Activated CD4-positive, alpha-beta memory T cell treated with anti-CD3 and anti-CD28 coated beads, Interleukin-2, amount 10 ng/mL, durations not matched to agents 7 days and 5 days (primary cell): Measurements from ENCODE around the gene MAP3K5. TPM values are rescaled to one million over a fixed set of nuclear protein-coding genes. Genes with fewer than 3 reads are reported as not detected.

Source experiments
- CTCF ChIA-PET: fragments of 350-600 bp; sonication (Branson Sonifier 250); formaldehyde crosslinking; loops from one replicate; lab custom pipeline; 2021; ENCODE audit warnings: antibody characterized with exemption, inconsistent platforms; lab: Charles Lee
- POLR2A ChIA-PET: fragments of 350-600 bp; sonication (Branson Sonifier 250); formaldehyde crosslinking; loops from one replicate; lab custom pipeline; 2021; ENCODE audit warnings: antibody characterized with exemption; lab: Charles Lee
- DNase-seq: peaks from one replicate; pipeline ENCODE4 v3.0.0-alpha.2; 2020
- H3K27ac Mint-ChIP-seq: one replicate; pipeline ENCODE4 v1.8.0; 2021; ENCODE audit warnings: mild to moderate bottlenecking, mixed read lengths
- H3K27me3 Mint-ChIP-seq: one replicate; pipeline ENCODE4 v1.8.0; 2021; ENCODE audit warnings: mixed read lengths
- H3K36me3 Mint-ChIP-seq: one replicate; pipeline ENCODE4 v1.8.0; 2021; ENCODE audit warnings: low read depth, mixed read lengths
- H3K4me1 Mint-ChIP-seq: one replicate; pipeline ENCODE4 v1.8.0; 2021; ENCODE audit warnings: mixed read lengths
- H3K4me3 Mint-ChIP-seq: one replicate; pipeline ENCODE4 v1.8.0; 2021; ENCODE audit warnings: mild to moderate bottlenecking, mixed read lengths
- H3K9me3 Mint-ChIP-seq: one replicate; pipeline ENCODE4 v1.8.0; 2021; ENCODE audit warnings: mixed read lengths
- total RNA-seq, 2 experiments: library from RNA; stranded (reverse); gene quantifications; one replicate each; pipeline ENCODE4 v1.2.3, GENCODE V29; 2021

The MAP3K5 gene
- total RNA-seq, 2 experiments from 2014 or later = 25.4 to 25.9 TPM

- Mint-ChIP-seq H3K36me3 (peaks cover 45% of the 10 kb centered on the region), H3K27ac (no peak overlapping the region), H3K27me3 (no peaks in the 10 kb centered on the region), H3K9me3 (peaks cover 5% of the 10 kb centered on the region), H3K4me1 (no peaks in the 10 kb centered on the region), H3K4me3 (no peak overlapping the region)
- DNase-seq = no peak
- CTCF ChIA-PET = interaction anchor here (1.4 kb wide), 1 partner anchor 109 kb away, joined by 4 read pairs; the partner anchor contains the start of gene MAP3K5
- POLR2A ChIA-PET = no interaction called here
These were observed 108.9 kb downstream of the MAP3K5 start for GRCh38 chr6:136683209-136683941.

- POLR2A ChIA-PET = no interaction called here
- Mint-ChIP-seq H3K27me3 (no peaks in the 10 kb centered on the region), H3K4me3 (no peak overlapping the region), H3K9me3 (peaks cover 3% of the 10 kb centered on the region), H3K36me3 (peaks cover 39% of the 10 kb centered on the region), H3K27ac (no peak overlapping the region), H3K4me1 (no peaks in the 10 kb centered on the region)
- CTCF ChIA-PET = no interaction called here
- DNase-seq = no peak
These were observed 110.0 kb downstream of the MAP3K5 start for GRCh38 chr6:136682292-136682691.

GRCh38 chr6:136677822-136678221, 114.5 kb downstream of the MAP3K5 start:
- Mint-ChIP-seq H3K9me3 (no peaks in the 10 kb centered on the region), H3K4me1 (no peaks in the 10 kb centered on the region), H3K27me3 (no peaks in the 10 kb centered on the region), H3K27ac (no peak overlapping the region), H3K36me3 (peaks cover 32% of the 10 kb centered on the region), H3K4me3 (no peak overlapping the region)
- DNase-seq = no peak
- CTCF ChIA-PET = interaction anchor here (1.8 kb wide), 1 partner anchor 114 kb away, joined by 13 read pairs; the partner anchor contains the start of gene MAP3K5
- POLR2A ChIA-PET = interaction anchor here (1.4 kb wide), 1 partner anchor 10 kb away, joined by 3 read pairs; no protein-coding TSS in a partner anchor

- Mint-ChIP-seq H3K4me1 (peaks cover under 1% of the 10 kb centered on the region), H3K9me3 (no peaks in the 10 kb centered on the region), H3K36me3 (peaks cover 30% of the 10 kb centered on the region), H3K4me3 (no peak overlapping the region), H3K27me3 (no peaks in the 10 kb centered on the region), H3K27ac (no peak overlapping the region)
- ChIA-PET CTCF (no interaction called here), POLR2A (no interaction called here)
- no peak for DNase-seq
These were observed 114.9 kb downstream of the MAP3K5 start for GRCh38 chr6:136677344-136677743.

GRCh38 chr6:136676075-136676474, 116.2 kb downstream of the MAP3K5 start:
- Mint-ChIP-seq H3K36me3 (peaks cover 26% of the 10 kb centered on the region), H3K9me3 (no peaks in the 10 kb centered on the region), H3K27ac (no peak overlapping the region), H3K4me1 (peaks cover 5% of the 10 kb centered on the region), H3K4me3 (no peak overlapping the region), H3K27me3 (no peaks in the 10 kb centered on the region)
- ChIA-PET CTCF (interaction anchor here (1.1 to 1.8 kb wide), 2 partner anchors 11 to 116 kb away, joined by 5 to 7 read pairs; partner anchors contain the start of gene MAP3K5), POLR2A (no interaction called here)
- no peak for DNase-seq

- H3K4me1 Mint-ChIP-seq = peaks cover 5% of the 10 kb centered on the region
- H3K9me3 Mint-ChIP-seq = no peaks in the 10 kb centered on the region
- no peak for DNase-seq
- no peaks in the 10 kb centered on the region for H3K27me3 Mint-ChIP-seq
- ChIA-PET CTCF (no interaction called here), POLR2A (no interaction called here)
- H3K4me3 Mint-ChIP-seq = no peak overlapping the region
- H3K36me3 Mint-ChIP-seq = peaks cover 27% of the 10 kb centered on the region
- no peak overlapping the region for H3K27ac Mint-ChIP-seq
These were observed 118.7 kb downstream of the MAP3K5 start for GRCh38 chr6:136673571-136673970.

- no peak for DNase-seq
- Mint-ChIP-seq H3K4me1 (peaks cover 5% of the 10 kb centered on the region), H3K27ac (no peak overlapping the region), H3K4me3 (no peak overlapping the region), H3K9me3 (no peaks in the 10 kb centered on the region), H3K27me3 (no peaks in the 10 kb centered on the region), H3K36me3 (peaks cover 24% of the 10 kb centered on the region)
- POLR2A ChIA-PET = no interaction called here
- CTCF ChIA-PET = interaction anchor here (1.8 kb wide), 1 partner anchor 120 kb away, joined by 6 read pairs; the partner anchor contains the start of gene MAP3K5
These were observed 120.1 kb downstream of the MAP3K5 start for GRCh38 chr6:136672144-136672543.

- no peak for DNase-seq
- Mint-ChIP-seq H3K27ac (no peak overlapping the region), H3K27me3 (no peaks in the 10 kb centered on the region), H3K4me3 (no peak overlapping the region), H3K4me1 (peaks cover 5% of the 10 kb centered on the region), H3K36me3 (peaks cover 19% of the 10 kb centered on the region), H3K9me3 (no peaks in the 10 kb centered on the region)
- POLR2A ChIA-PET = no interaction called here
- CTCF ChIA-PET = interaction anchor here (0.8 kb wide), 1 partner anchor 25 kb away, joined by 6 read pairs; no protein-coding TSS in a partner anchor
These were observed 123.0 kb downstream of the MAP3K5 start for GRCh38 chr6:136669299-136669699.

- Mint-ChIP-seq H3K9me3 (no peaks in the 10 kb centered on the region), H3K4me3 (no peak overlapping the region), H3K27ac (no peak overlapping the region), H3K36me3 (peaks cover 17% of the 10 kb centered on the region), H3K27me3 (no peaks in the 10 kb centered on the region), H3K4me1 (peaks cover 5% of the 10 kb centered on the region)
- CTCF ChIA-PET = interaction anchor here (1.5 kb wide), 1 partner anchor 124 kb away, joined by 11 read pairs; the partner anchor contains the start of gene MAP3K5
- no peak for DNase-seq
- POLR2A ChIA-PET = interaction anchor here (1.0 kb wide), 1 partner anchor 124 kb away, joined by 3 read pairs; the partner anchor contains the start of gene MAP3K5
These were observed 123.7 kb downstream of the MAP3K5 start for GRCh38 chr6:136668571-136668970.

GRCh38 chr6:136666041-136666440, 126.2 kb downstream of the MAP3K5 start:
- H3K36me3 Mint-ChIP-seq = peaks cover 6% of the 10 kb centered on the region
- no peaks in the 10 kb centered on the region for H3K27me3 Mint-ChIP-seq
- no peak for DNase-seq
- POLR2A ChIA-PET = interaction anchor here (0.8 kb wide), 1 partner anchor 126 kb away, joined by 3 read pairs; the partner anchor contains the start of gene MAP3K5
- no peak overlapping the region for H3K27ac Mint-ChIP-seq
- H3K4me3 Mint-ChIP-seq = no peak overlapping the region
- H3K9me3 Mint-ChIP-seq = no peaks in the 10 kb centered on the region
- no peaks in the 10 kb centered on the region for H3K4me1 Mint-ChIP-seq
- CTCF ChIA-PET = interaction anchor here (2.8 to 3.3 kb wide), 2 partner anchors 22 to 126 kb away, joined by 13 to 21 read pairs; partner anchors contain the start of gene MAP3K5

GRCh38 chr6:136662347-136663237, 129.7 kb downstream of the MAP3K5 start:
- H3K4me3 Mint-ChIP-seq = no peak overlapping the region
- peaks cover 9% of the 10 kb centered on the region for H3K36me3 Mint-ChIP-seq
- H3K27me3 Mint-ChIP-seq = no peaks in the 10 kb centered on the region
- POLR2A ChIA-PET = no interaction called here
- H3K4me1 Mint-ChIP-seq = no peaks in the 10 kb centered on the region
- H3K9me3 Mint-ChIP-seq = no peaks in the 10 kb centered on the region
- no peak overlapping the region for H3K27ac Mint-ChIP-seq
- CTCF ChIA-PET = no interaction called here
- DNase-seq = no peak

GRCh38 chr6:136660727-136661126, 131.6 kb downstream of the MAP3K5 start:
- H3K36me3 Mint-ChIP-seq = peaks cover 16% of the 10 kb centered on the region
- ChIA-PET POLR2A (no interaction called here), CTCF (interaction anchor here (0.9 to 1.4 kb wide), 2 partner anchors 13 to 132 kb away, joined by 4 to 5 read pairs; partner anchors contain the start of gene MAP3K5)
- H3K9me3 Mint-ChIP-seq = no peaks in the 10 kb centered on the region
- H3K4me1 Mint-ChIP-seq = no peaks in the 10 kb centered on the region
- no peak overlapping the region for H3K27ac Mint-ChIP-seq
- H3K27me3 Mint-ChIP-seq = no peaks in the 10 kb centered on the region
- H3K4me3 Mint-ChIP-seq = no peak overlapping the region
- no peak for DNase-seq
